ENCODE results near the gene LITAF.

DNA sequence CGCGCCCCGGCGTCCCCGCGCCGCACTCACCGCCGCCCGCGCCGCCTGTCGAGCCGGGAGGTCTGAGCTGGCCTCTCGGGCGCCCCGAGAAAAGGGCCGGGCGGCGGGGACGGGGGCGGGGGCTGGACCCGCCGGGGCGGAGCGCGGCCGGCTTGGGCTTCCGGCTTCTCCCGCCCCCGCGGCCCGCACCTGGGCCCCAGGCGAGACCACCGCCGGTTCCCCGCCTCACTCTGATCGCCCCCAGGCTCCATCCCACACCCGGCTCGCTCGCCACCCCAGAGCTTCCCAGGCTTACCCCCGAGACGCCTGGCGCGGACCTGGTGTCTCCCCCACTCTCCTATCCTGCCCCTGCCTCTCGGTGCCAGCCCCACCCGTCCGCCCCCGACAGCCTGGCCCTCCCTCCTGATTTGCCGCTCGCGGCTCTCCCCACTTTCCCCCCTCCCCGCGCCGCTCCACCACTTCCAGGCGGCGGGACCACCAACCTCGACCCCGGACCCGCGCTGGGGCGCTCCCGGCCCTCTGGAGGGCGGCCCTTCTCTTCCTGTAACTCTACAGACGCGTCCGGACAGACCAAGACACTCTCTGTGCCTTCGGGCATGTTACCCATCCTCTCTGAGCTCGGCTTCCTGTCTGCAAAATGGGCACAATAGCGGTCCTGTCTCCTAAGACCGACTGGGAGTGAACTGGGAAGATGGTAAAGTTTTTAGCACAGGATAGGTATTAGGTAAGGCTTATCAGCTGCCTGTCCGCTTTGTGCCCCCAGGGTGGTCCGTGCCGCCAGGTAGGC is at the start of gene LITAF:
- TF ChIP-seq, protein P1, sequence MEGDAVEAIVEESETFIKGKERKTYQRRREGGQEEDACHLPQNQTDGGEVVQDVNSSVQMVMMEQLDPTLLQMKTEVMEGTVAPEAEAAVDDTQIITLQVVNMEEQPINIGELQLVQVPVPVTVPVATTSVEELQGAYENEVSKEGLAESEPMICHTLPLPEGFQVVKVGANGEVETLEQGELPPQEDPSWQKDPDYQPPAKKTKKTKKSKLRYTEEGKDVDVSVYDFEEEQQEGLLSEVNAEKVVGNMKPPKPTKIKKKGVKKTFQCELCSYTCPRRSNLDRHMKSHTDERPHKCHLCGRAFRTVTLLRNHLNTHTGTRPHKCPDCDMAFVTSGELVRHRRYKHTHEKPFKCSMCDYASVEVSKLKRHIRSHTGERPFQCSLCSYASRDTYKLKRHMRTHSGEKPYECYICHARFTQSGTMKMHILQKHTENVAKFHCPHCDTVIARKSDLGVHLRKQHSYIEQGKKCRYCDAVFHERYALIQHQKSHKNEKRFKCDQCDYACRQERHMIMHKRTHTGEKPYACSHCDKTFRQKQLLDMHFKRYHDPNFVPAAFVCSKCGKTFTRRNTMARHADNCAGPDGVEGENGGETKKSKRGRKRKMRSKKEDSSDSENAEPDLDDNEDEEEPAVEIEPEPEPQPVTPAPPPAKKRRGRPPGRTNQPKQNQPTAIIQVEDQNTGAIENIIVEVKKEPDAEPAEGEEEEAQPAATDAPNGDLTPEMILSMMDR (conservative IDR thresholded peaks at IDR 0.05; ENCODE audit: low read length), result no peak
- no peak for TF ChIP-seq EZH2phosphoT487 (IDR thresholded peaks at IDR 0.05; ENCODE audit: borderline replicate concordance)

All from Loucy (cell line).